BLaER1 (cell line): ENCODE measurements around the gene NHSL2.

Source experiments
- H3K27ac ChIP-seq: shearing (Covaris generic); formaldehyde crosslinking; 2 replicates; pipeline ENCODE4 v1.8.1; 2022
- H3K27me3 ChIP-seq: shearing (Covaris generic); formaldehyde crosslinking; 2 replicates; pipeline ENCODE4 v1.8.1; 2022
- H3K36me3 ChIP-seq: shearing (Covaris generic); formaldehyde crosslinking; 2 replicates; pipeline ENCODE4 v1.8.1; 2022
- H3K4me1 ChIP-seq: shearing (Covaris generic); formaldehyde crosslinking; 2 replicates; pipeline ENCODE4 v1.8.1; 2022
- H3K4me2 ChIP-seq: shearing (Covaris generic); formaldehyde crosslinking; 2 replicates; pipeline ENCODE4 v1.8.1; 2022
- H3K4me3 ChIP-seq: shearing (Covaris generic); formaldehyde crosslinking; 2 replicates; pipeline ENCODE4 v1.8.1; 2022
- H3K9ac ChIP-seq: shearing (Covaris generic); formaldehyde crosslinking; 2 replicates; pipeline ENCODE4 v1.8.1; 2022
- H3K9me3 ChIP-seq: shearing (Covaris generic); formaldehyde crosslinking; 2 replicates; pipeline ENCODE4 v1.8.1; 2022
- H4K20me1 ChIP-seq: shearing (Covaris generic); formaldehyde crosslinking; 2 replicates; pipeline ENCODE4 v1.8.1; 2022
- Cebpa-rat ChIP-seq: shearing (Covaris generic); IDR thresholded peaks from 2 replicates; pipeline ENCODE4 v1.8.1; 2022

The NHSL2 gene

GRCh38 chrX:72080150-72080549 lies 169.5 kb downstream of the NHSL2 start:
- H3K4me2 ChIP-seq = no peak overlapping the region
- no peaks in the 10 kb centered on the region for H3K36me3 ChIP-seq
- no peak overlapping the region for H3K4me3 ChIP-seq
- peaks cover 86% of the 10 kb centered on the region for H3K27me3 ChIP-seq
- TF ChIP-seq Cebpa-rat = no peak
- H3K9ac ChIP-seq = no peak overlapping the region
- H3K27ac ChIP-seq = no peak overlapping the region
- H3K9me3 ChIP-seq = no peaks in the 10 kb centered on the region
- H4K20me1 ChIP-seq = no peaks in the 10 kb centered on the region
- no peaks in the 10 kb centered on the region for H3K4me1 ChIP-seq

DNA sequence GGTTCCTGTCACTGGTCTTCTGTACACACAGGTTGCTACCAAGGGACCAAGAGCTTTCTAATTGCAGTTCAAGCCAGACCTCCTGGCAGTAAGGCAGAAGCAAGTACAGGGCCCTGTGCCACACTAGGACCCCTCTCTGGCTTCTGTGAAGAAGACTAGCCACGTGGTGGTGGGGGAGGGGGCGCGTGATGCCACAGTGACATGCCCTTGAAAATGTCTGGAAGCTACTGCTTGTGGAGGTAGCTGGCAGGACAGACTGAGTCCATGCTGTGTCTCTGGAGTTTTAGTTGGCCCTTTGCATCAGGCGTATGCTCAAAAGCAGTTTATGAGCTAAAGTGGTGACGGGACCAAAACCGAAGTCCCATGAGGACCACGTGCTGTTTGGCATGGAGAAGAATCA lies 170.2 kb downstream of the NHSL2 start:
- no peak overlapping the region for H3K4me3 ChIP-seq

GRCh38 chrX:72081605-72082320 lies 171.1 kb downstream of the NHSL2 start:
- Histone ChIP-seq H3K36me3 (no peaks in the 10 kb centered on the region), H3K4me3 (no peak overlapping the region), H3K9me3 (no peaks in the 10 kb centered on the region), H4K20me1 (no peaks in the 10 kb centered on the region), H3K4me1 (no peaks in the 10 kb centered on the region), H3K9ac (no peak overlapping the region), H3K27me3 (peaks cover 78% of the 10 kb centered on the region), H3K4me2 (no peak overlapping the region), H3K27ac (no peak overlapping the region)
- no peak for TF ChIP-seq Cebpa-rat

More for the DNA sequence above, 170.2 kb downstream of the NHSL2 start:
- H4K20me1 ChIP-seq = no peaks in the 10 kb centered on the region
- no peaks in the 10 kb centered on the region for H3K9me3 ChIP-seq
- H3K4me2 ChIP-seq = no peak overlapping the region
- H3K27me3 ChIP-seq = peaks cover 83% of the 10 kb centered on the region
- no peak overlapping the region for H3K27ac ChIP-seq
- no peaks in the 10 kb centered on the region for H3K4me1 ChIP-seq
- no peak for TF ChIP-seq Cebpa-rat
- no peak overlapping the region for H3K9ac ChIP-seq
- H3K36me3 ChIP-seq = no peaks in the 10 kb centered on the region

GRCh38 chrX:72083291-72083690 lies 172.6 kb downstream of the NHSL2 start:
- no peaks in the 10 kb centered on the region for H3K9me3 ChIP-seq
- no peak overlapping the region for H3K9ac ChIP-seq
- no peak overlapping the region for H3K27ac ChIP-seq
- TF ChIP-seq Cebpa-rat = no peak
- peaks cover 63% of the 10 kb centered on the region for H3K27me3 ChIP-seq
- H3K4me3 ChIP-seq = no peak overlapping the region
- no peaks in the 10 kb centered on the region for H4K20me1 ChIP-seq
- H3K4me1 ChIP-seq = no peaks in the 10 kb centered on the region
- H3K36me3 ChIP-seq = no peaks in the 10 kb centered on the region
- no peak overlapping the region for H3K4me2 ChIP-seq

GRCh38 chrX:72084114-72084513 lies 173.5 kb downstream of the NHSL2 start:
- H3K4me2 ChIP-seq = no peak overlapping the region
- no peaks in the 10 kb centered on the region for H4K20me1 ChIP-seq
- no peaks in the 10 kb centered on the region for H3K4me1 ChIP-seq
- no peaks in the 10 kb centered on the region for H3K36me3 ChIP-seq
- peaks cover 62% of the 10 kb centered on the region for H3K27me3 ChIP-seq
- no peak overlapping the region for H3K4me3 ChIP-seq
- no peak overlapping the region for H3K9ac ChIP-seq
- H3K9me3 ChIP-seq = no peaks in the 10 kb centered on the region
- no peak for TF ChIP-seq Cebpa-rat
- H3K27ac ChIP-seq = no peak overlapping the region

- no peak overlapping the region for H3K27ac ChIP-seq
- TF ChIP-seq Cebpa-rat = no peak
- peaks cover 49% of the 10 kb centered on the region for H3K27me3 ChIP-seq
- H3K9ac ChIP-seq = no peak overlapping the region
- H3K4me2 ChIP-seq = no peak overlapping the region
- H3K36me3 ChIP-seq = no peaks in the 10 kb centered on the region
- H4K20me1 ChIP-seq = no peaks in the 10 kb centered on the region
- no peaks in the 10 kb centered on the region for H3K9me3 ChIP-seq
- H3K4me1 ChIP-seq = no peaks in the 10 kb centered on the region
- no peak overlapping the region for H3K4me3 ChIP-seq
These were observed 176.3 kb downstream of the NHSL2 start for GRCh38 chrX:72086995-72087394.

DNA sequence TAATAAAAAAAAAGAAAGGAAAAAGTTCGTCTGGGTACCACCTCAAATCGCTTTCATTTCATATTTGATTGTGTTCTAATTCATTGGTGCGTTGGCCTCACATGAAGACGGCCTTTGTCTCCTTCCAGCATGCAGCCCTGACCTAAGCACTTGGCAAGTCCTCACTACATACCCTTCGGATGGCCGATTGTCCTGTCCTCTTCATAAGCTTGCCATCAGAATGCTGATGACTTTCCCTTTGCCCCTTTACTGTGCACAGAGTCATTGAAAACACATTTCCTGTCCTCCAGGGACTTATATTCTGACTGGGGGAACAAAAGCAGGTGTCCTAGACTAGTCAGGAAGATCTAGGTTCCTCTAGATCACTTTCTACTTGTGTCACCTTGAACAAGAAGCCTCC lies 178.1 kb downstream of the NHSL2 start:
- Histone ChIP-seq H4K20me1 (no peaks in the 10 kb centered on the region), H3K4me2 (no peak overlapping the region), H3K9me3 (no peaks in the 10 kb centered on the region), H3K4me3 (no peak overlapping the region), H3K9ac (no peak overlapping the region), H3K4me1 (no peaks in the 10 kb centered on the region), H3K36me3 (no peaks in the 10 kb centered on the region), H3K27ac (no peak overlapping the region), H3K27me3 (peaks cover 54% of the 10 kb centered on the region)
- no peak for TF ChIP-seq Cebpa-rat

- Histone ChIP-seq H3K4me1 (no peaks in the 10 kb centered on the region), H3K36me3 (no peaks in the 10 kb centered on the region), H3K9ac (no peak overlapping the region), H4K20me1 (no peaks in the 10 kb centered on the region), H3K4me3 (no peak overlapping the region), H3K27ac (no peak overlapping the region), H3K27me3 (peaks cover 49% of the 10 kb centered on the region), H3K9me3 (no peaks in the 10 kb centered on the region), H3K4me2 (no peak overlapping the region)
- TF ChIP-seq Cebpa-rat = no peak
These were observed 178.6 kb downstream of the NHSL2 start for GRCh38 chrX:72089254-72089653.

DNA sequence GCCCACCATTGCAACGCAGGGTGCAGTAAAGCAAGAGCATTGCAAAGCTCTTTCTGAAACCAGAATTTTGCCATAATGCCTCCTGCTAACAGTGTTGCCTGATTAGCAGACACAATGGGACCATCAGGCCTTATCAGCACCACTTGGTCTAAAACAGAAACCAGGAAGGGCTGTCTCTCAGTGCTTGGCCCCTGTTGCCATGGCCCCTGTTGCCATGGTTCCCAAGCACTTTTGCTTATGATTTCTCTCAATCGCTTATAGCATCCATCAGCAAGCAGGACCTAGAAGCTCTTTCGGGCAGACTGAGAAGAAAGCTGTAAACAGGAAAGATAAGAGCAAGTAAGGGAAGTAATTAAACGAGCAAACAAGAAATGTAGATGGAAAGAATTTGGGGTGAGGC lies 184.2 kb downstream of the NHSL2 start:
- TF ChIP-seq Cebpa-rat = no peak
- Histone ChIP-seq H3K4me3 (no peak overlapping the region), H3K4me1 (no peaks in the 10 kb centered on the region), H3K27me3 (peaks cover 65% of the 10 kb centered on the region), H4K20me1 (peaks cover under 1% of the 10 kb centered on the region; the same call in 1 of the 2 replicates), H3K36me3 (no peaks in the 10 kb centered on the region), H3K4me2 (no peak overlapping the region), H3K9me3 (no peaks in the 10 kb centered on the region), H3K9ac (no peak overlapping the region), H3K27ac (no peak overlapping the region)

DNA sequence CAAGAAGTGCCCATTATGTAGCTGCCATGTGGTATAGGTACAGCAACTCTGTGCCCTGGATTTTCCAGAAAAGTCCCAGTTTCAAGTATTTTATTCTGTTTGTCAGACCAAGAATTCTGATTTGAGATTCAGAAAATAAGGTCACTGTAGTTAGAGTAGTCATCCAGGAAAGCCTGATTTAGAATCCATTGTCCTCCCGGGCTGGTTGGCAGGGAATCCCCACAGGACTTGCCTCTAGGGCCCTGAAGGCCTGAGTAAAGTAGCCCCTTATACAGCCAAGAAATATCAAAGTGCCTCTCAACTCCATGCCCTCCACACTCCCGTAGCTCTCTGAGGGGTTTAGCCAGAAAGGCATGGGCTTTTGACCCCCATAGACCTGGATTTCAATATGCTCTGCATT lies 184.7 kb downstream of the NHSL2 start:
- no peaks in the 10 kb centered on the region for H3K36me3 ChIP-seq
- no peak overlapping the region for H3K4me2 ChIP-seq
- H4K20me1 ChIP-seq = peaks cover 6% of the 10 kb centered on the region; the same call in 1 of the 2 replicates
- H3K9ac ChIP-seq = no peak overlapping the region
- H3K4me1 ChIP-seq = peaks cover 2% of the 10 kb centered on the region
- H3K27me3 ChIP-seq = peaks cover 69% of the 10 kb centered on the region
- no peaks in the 10 kb centered on the region for H3K9me3 ChIP-seq
- TF ChIP-seq Cebpa-rat = no peak
- H3K4me3 ChIP-seq = no peak overlapping the region
- no peak overlapping the region for H3K27ac ChIP-seq

DNA sequence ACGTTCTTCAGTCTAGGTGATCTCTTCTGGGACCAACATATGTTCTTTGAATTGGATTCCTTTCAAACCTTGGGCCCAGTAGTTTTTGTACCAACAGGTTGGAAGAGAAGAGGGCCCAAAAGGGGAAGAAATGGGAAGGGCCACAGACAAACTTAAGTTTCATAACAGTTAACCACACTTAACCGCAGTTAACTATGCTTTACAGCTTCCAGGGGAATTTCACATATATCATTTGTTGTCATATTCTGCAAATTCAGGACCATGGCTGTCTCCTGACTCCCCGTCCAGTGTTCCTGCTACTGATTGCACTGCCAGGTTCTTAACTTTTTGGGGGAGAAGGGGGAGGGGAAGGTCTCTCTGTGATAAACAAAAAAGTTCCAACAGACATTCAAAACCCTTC lies 186.5 kb downstream of the NHSL2 start:
- Histone ChIP-seq H4K20me1 (peaks cover 23% of the 10 kb centered on the region; the same call in 1 of the 2 replicates), H3K4me1 (peaks cover 17% of the 10 kb centered on the region), H3K9ac (no peak overlapping the region), H3K27me3 (peaks cover 78% of the 10 kb centered on the region), H3K9me3 (no peaks in the 10 kb centered on the region), H3K27ac (no peak overlapping the region), H3K36me3 (no peaks in the 10 kb centered on the region), H3K4me3 (no peak overlapping the region), H3K4me2 (no peak overlapping the region)
- TF ChIP-seq Cebpa-rat = no peak
